Stimulated activated naive CD4-positive, alpha-beta T cell treated with Interleukin-2 at 50 U/mL for 16 hours (primary cell): ENCODE measurements around the gene ORC6.

Source experiments
- DNase-seq: peaks from one replicate; lab custom pipeline; 2025; lab: John Stamatoyannopoulos, UW

Gene ORC6

GRCh38 chr16:46701615-46702014 is 12.2 kb downstream of the ORC6 start:
- no peak for DNase-seq

GRCh38 chr16:46702030-46702429 is 12.6 kb downstream of the ORC6 start:
- DNase-seq: no peak

GRCh38 chr16:46706642-46707041 is 17.2 kb downstream of the ORC6 start:
- DNase-seq: no peak

- no peak for DNase-seq
These were observed 20.1 kb downstream of the ORC6 start for GRCh38 chr16:46709469-46710005.

- no peak for DNase-seq
These were observed 21.9 kb downstream of the ORC6 start for GRCh38 chr16:46711106-46712058.

GRCh38 chr16:46712911-46713310 is 23.5 kb downstream of the ORC6 start:
- DNase-seq: no peak

GRCh38 chr16:46713634-46714033 is 24.2 kb downstream of the ORC6 start:
- DNase-seq: no peak

- no peak for DNase-seq
These were observed 25.5 kb downstream of the ORC6 start for GRCh38 chr16:46714797-46715591.

- DNase-seq: no peak
These were observed 26.4 kb downstream of the ORC6 start for GRCh38 chr16:46715769-46716305.

- DNase-seq: no peak
These were observed 28.2 kb downstream of the ORC6 start for GRCh38 chr16:46717692-46718091.

- DNase-seq: no peak
These were observed 28.8 kb downstream of the ORC6 start for GRCh38 chr16:46718214-46718613.

- DNase-seq: no peak
These were observed 30.1 kb downstream of the ORC6 start for GRCh38 chr16:46719528-46719927.

- no peak for DNase-seq
These were observed 31.2 kb downstream of the ORC6 start for GRCh38 chr16:46720619-46721018.

GRCh38 chr16:46721885-46722284 is 32.4 kb downstream of the ORC6 start:
- no peak for DNase-seq

GRCh38 chr16:46727184-46727583 is 37.7 kb downstream of the ORC6 start:
- DNase-seq: no peak

- DNase-seq: no peak
These were observed 38.2 kb downstream of the ORC6 start for GRCh38 chr16:46727630-46728029.

GRCh38 chr16:46728806-46729205 is 39.3 kb downstream of the ORC6 start:
- DNase-seq: no peak

GRCh38 chr16:46729326-46729995 is 40.0 kb downstream of the ORC6 start:
- DNase-seq: no peak

GRCh38 chr16:46730126-46730525 is 40.7 kb downstream of the ORC6 start:
- DNase-seq: no peak

- DNase-seq: no peak
These were observed 41.6 kb downstream of the ORC6 start for GRCh38 chr16:46730801-46731690.
